Panc1 (cell line): ENCODE data around the gene CALB2.

Experiments
- POLR2AphosphoS5 ChIP-seq: IDR thresholded peaks from 2 replicates; pipeline ENCODE4 v1.6.1; 2012; ENCODE audit warnings: mild to moderate bottlenecking, low read depth, low read length, moderate library complexity
- TF ChIP-seq, protein P1 (sequence below): fragments of 450-650 bp; IDR thresholded peaks from 2 replicates; pipeline ENCODE4 v1.5.1; 2017; ENCODE audit warnings: mild to moderate bottlenecking

DNA sequence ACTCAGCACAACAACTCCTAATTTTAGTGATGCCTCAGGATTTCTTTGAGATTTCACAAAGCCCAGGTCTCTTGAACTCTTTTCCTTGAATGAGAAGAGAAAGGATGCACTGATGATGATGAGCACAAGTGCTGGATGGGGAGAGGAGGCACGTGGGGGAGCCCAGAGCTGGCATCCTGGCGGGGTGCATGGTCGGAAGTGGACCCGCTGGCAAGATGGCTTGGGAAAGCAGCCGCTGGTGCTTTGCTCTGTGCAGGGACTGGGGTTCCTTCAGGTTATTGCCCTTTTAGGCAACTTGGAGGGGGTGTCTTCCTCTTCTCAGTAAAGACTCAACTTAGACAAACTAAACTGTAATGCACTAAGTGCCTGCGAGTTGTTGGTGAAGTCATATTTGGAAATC, 22.3 kb downstream of the CALB2 start:
- TF ChIP-seq POLR2AphosphoS5: no peak
- TF ChIP-seq, protein P1, sequence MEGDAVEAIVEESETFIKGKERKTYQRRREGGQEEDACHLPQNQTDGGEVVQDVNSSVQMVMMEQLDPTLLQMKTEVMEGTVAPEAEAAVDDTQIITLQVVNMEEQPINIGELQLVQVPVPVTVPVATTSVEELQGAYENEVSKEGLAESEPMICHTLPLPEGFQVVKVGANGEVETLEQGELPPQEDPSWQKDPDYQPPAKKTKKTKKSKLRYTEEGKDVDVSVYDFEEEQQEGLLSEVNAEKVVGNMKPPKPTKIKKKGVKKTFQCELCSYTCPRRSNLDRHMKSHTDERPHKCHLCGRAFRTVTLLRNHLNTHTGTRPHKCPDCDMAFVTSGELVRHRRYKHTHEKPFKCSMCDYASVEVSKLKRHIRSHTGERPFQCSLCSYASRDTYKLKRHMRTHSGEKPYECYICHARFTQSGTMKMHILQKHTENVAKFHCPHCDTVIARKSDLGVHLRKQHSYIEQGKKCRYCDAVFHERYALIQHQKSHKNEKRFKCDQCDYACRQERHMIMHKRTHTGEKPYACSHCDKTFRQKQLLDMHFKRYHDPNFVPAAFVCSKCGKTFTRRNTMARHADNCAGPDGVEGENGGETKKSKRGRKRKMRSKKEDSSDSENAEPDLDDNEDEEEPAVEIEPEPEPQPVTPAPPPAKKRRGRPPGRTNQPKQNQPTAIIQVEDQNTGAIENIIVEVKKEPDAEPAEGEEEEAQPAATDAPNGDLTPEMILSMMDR: no peak
